ENCODE data around the gene EML4. TPM values are rescaled to one million over a fixed set of nuclear protein-coding genes. Genes with fewer than 3 reads are reported as not detected.

The EML4 gene
- polyA plus RNA-seq, 1 of the 3 experiments (the other 2 are of a cell fraction): 35.0 TPM

DNA sequence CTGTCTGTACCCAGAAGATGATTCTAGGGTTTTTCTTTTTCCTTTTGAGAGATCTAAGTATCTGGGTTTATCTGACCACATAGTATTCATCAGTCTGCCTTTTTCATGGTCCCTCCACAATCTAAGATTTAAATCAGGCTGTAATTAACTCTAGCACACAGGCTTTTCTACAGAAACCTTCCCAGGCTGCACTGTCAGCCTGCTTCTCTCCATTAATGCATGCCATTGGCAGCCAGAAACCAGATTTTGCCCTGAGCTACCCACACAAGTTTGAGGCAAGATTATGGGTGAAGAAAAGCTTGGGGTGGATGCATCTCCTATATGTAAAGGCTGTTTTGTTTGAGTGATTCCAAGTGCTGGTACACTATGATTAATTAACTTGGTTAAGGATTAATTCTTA is 45.7 kb upstream of the EML4 start (continued):
- TF ChIP-seq, protein P1, sequence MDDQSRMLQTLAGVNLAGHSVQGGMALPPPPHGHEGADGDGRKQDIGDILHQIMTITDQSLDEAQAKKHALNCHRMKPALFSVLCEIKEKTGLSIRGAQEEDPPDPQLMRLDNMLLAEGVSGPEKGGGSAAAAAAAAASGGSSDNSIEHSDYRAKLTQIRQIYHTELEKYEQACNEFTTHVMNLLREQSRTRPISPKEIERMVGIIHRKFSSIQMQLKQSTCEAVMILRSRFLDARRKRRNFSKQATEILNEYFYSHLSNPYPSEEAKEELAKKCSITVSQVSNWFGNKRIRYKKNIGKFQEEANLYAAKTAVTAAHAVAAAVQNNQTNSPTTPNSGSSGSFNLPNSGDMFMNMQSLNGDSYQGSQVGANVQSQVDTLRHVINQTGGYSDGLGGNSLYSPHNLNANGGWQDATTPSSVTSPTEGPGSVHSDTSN (IDR thresholded peaks at IDR 0.05): no peak
- no peak for TF ChIP-seq NRF1 (IDR thresholded peaks at IDR 0.05; ENCODE audit: low read depth, low read length)
- TF ChIP-seq CHD2 (IDR thresholded peaks at IDR 0.05; ENCODE audit: low read length, partially characterized antibody): peak; percentile 54
- no peak for TF ChIP-seq YY1 (IDR thresholded peaks at IDR 0.05; ENCODE audit: low read depth)
- no peak for TF ChIP-seq USF2 (IDR thresholded peaks at IDR 0.05; ENCODE audit: borderline replicate concordance, low read depth, low read length)
- TF ChIP-seq FOXJ3 (CRISPR knock-in tag; IDR thresholded peaks at IDR 0.05): peak; percentile 92
- peak; percentile 89 for TF ChIP-seq GATA2 (CRISPR knock-in tag; IDR thresholded peaks at IDR 0.05)
- TF ChIP-seq MEF2A (IDR thresholded peaks at IDR 0.05; ENCODE audit: borderline replicate concordance, low read depth): no peak

DNA sequence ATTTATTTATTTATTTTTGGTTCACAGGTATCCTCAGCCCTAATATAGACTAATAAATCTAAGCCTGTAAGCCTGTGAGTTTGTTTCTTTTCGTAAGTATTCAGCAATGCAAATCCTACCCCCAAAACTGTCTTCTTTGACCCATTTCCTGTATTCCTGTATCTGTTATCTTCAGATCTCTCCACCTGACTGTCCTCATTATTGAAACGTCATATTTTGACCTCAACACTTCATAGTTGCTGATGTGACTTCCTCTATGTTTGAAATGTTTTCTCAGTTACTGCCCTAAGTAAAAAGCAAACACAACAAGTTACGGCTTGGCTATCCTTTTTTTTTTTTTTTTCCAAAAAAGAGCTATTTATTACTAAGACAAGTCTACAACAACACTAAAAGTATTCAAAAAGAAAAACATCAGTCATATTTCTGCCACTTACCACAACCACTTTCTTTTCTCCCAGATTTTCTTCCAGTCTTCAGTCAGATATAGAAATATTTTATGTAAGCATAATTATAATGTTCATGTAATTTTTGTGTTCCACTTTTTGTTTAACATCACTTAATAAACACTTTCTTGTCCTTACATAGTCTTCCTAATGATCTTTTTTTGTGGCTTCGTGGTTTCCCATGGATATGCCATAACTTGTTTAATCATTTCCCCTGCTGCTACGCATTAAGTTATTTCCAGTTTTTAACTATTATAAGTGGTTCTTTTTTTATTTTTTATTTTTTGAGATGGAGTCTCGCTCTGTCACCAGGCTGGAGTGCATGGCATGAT is 45.0 kb upstream of the EML4 start:
- H3K79me2 ChIP-seq (ENCODE audit: insufficient read depth): no peaks in the 10 kb centered on the region
- no peak overlapping the region for H2AFZ ChIP-seq (ENCODE audit: low read depth)
- POLR2A ChIA-PET: interaction anchor here (2.9 kb wide), 1 partner anchor 9 kb away, joined by 18 read pairs; no protein-coding TSS in a partner anchor
- no peaks in the 10 kb centered on the region for H4K20me1 ChIP-seq (ENCODE audit: insufficient read depth)
- DNase-seq: no peak
- H3K27ac ChIP-seq (ENCODE audit: low read depth in 2 of 2, low read length in 1 of 2): peak overlapping the region; percentile 9 to 81; a peak in 3 of 4 replicates
- H3K9me2 ChIP-seq: no peaks in the 10 kb centered on the region
- CTCF ChIA-PET: interaction anchor here (1.0 to 3.6 kb wide), 6 partner anchors 9 to 204 kb away, joined by 3 to 15 read pairs (median 4); no protein-coding TSS in a partner anchor
- no peak overlapping the region for H3K4me2 ChIP-seq
- TF ChIP-seq, protein P1 (IDR thresholded peaks at IDR 0.05): peak; percentile 44; the same call in 1 of the 2 replicates
- TF ChIP-seq JUND (IDR thresholded peaks at IDR 0.05): 0 out of 2 replicates have a peak, but pooled peaks have one; percentile 8
- TF ChIP-seq TCF12 (IDR thresholded peaks at IDR 0.05): peak; percentile 34; the same call in 1 of the 2 replicates
- TF ChIP-seq, protein P2, sequence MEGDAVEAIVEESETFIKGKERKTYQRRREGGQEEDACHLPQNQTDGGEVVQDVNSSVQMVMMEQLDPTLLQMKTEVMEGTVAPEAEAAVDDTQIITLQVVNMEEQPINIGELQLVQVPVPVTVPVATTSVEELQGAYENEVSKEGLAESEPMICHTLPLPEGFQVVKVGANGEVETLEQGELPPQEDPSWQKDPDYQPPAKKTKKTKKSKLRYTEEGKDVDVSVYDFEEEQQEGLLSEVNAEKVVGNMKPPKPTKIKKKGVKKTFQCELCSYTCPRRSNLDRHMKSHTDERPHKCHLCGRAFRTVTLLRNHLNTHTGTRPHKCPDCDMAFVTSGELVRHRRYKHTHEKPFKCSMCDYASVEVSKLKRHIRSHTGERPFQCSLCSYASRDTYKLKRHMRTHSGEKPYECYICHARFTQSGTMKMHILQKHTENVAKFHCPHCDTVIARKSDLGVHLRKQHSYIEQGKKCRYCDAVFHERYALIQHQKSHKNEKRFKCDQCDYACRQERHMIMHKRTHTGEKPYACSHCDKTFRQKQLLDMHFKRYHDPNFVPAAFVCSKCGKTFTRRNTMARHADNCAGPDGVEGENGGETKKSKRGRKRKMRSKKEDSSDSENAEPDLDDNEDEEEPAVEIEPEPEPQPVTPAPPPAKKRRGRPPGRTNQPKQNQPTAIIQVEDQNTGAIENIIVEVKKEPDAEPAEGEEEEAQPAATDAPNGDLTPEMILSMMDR (IDR thresholded peaks at IDR 0.05): no peak
- peaks cover 5% of the 10 kb centered on the region for H3F3A ChIP-seq (replicated peaks; ENCODE audit: insufficient read depth)
- no peaks in the 10 kb centered on the region for H3K27me3 ChIP-seq (ENCODE audit: insufficient read depth)
- no peak overlapping the region for H3K4me3 ChIP-seq (ENCODE audit: low read depth in 2 of 2, low read length in 1 of 2)
- peaks cover 5% of the 10 kb centered on the region; the same call in 1 of the 2 replicates for H3K9me3 ChIP-seq
- no peaks in the 10 kb centered on the region for H3K36me3 ChIP-seq (replicated peaks in 1 of 2; ENCODE audit: control insufficient read depth in 1 of 2, insufficient read depth in 2 of 2, low read length in 1 of 2)
- H3K9ac ChIP-seq: no peak overlapping the region
- WGBS (ENCODE audit: low lambda C conversion rate): 67% methylated on average over 6 of the region's 6 CpGs
- peaks cover 34 to 39% of the 10 kb centered on the region in 2 experiments; a peak in 3 of 4 replicates for H3K4me1 ChIP-seq (ENCODE audit: control insufficient read depth in 1 of 2, insufficient read depth in 2 of 2, low read depth in 1 of 2, low read length in 1 of 2)

Measured in SK-N-SH (cell line).